GM12874 (cell line): Measurements from ENCODE around the gene KCNE5.

ENCODE experiments used
- CTCF ChIP-seq: IDR thresholded peaks from 2 replicates; pipeline ENCODE4 v1.5.1; 2011; ENCODE audit warnings: low read depth, mild to moderate bottlenecking, control low read depth, low read length, moderate library complexity; ENCODE audit not compliant: insufficient read depth

KCNE5 gene

GRCh38 chrX:109655502-109656201 lies 30.7 kb upstream of the KCNE5 start:
- no peak for TF ChIP-seq CTCF

GRCh38 chrX:109654516-109655109 lies 29.6 kb upstream of the KCNE5 start:
- no peak for TF ChIP-seq CTCF

GRCh38 chrX:109643687-109644086 lies 18.7 kb upstream of the KCNE5 start:
- TF ChIP-seq CTCF: no peak

GRCh38 chrX:109638158-109638557 lies 13.2 kb upstream of the KCNE5 start:
- TF ChIP-seq CTCF: no peak

DNA sequence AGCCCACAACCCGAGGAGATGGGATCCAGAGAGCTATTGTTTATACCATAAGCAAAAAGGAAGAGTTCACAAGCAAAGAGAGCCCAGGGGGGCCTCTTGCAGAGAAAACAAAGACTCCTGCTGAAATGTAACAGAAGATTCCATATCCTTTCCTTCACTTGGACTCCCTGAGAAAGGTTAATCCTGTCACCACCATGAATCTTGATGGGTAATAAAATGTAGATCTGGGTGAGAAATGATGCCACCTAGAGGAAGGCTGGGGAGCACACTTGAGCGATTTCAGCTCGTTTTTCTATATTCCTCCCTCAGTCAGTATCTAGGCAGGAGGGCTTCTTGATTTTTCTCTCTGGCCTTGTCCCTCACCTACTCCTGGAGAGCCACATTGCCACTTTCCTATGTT lies 10.2 kb upstream of the KCNE5 start:
- peak; percentile 44; the same call in 1 of the 2 replicates for TF ChIP-seq CTCF

DNA sequence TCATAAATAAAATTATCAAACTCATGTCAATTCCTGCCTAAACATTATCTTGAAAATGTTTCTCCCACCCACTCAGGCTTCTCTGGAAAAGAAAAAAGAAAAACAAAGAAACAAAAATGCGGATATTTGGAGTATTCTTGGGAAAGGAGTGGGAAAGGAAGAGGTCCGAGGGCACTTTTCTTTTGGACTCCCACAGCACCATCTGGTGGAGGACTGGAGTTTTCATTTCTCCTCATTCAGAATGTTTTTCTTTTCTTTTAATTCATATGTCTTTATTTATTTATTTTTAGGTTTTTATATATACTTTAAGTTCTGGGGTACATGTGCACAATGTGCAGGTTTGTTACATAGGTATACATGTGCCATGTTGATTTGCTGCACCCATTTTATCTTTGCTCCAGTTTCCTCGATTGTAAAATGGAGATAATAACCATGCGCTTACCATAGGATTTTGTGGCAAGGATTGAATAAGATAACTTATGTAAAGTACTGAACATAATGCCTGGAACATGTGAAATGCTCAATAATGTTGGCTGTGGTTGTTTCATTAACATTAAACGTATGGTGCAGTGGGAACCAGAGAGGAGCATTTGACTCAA lies 8.0 kb upstream of the KCNE5 start:
- TF ChIP-seq CTCF: peak; percentile 21; the same call in 1 of the 2 replicates

GRCh38 chrX:109629310-109629709 lies 4.3 kb upstream of the KCNE5 start:
- TF ChIP-seq CTCF: no peak
